HepG2 (cell line): ENCODE measurements around the gene FNDC7. TPM values are rescaled to one million over a fixed set of nuclear protein-coding genes. Genes with fewer than 3 reads are reported as not detected.

Source experiments
- ATAC-seq: fragments of 200-7000 bp; cut with Tn5 transposase; 3 replicates; pipeline ENCODE4 v1.9.1; 2020; ENCODE audit warnings: mild to moderate bottlenecking, moderate library complexity
- BruUV-seq: library from RNA; stranded (reverse); fragments of 400-500 nt; replicated peaks from 2 replicates; lab custom pipeline; 2021; lab: Mats Ljungman, UMichigan
- CTCF ChIA-PET: fragments of 300-600 bp; formaldehyde crosslinking; extraction: SDS; loops from one replicate; lab custom pipeline; 2021; ENCODE audit warnings: low total read pairs, inconsistent platforms, low intra/inter-chr PET ratio; lab: Yijun Ruan, JAX
- POLR2A ChIA-PET: fragments of 350-600 bp; sonication (Branson Sonifier 250); formaldehyde crosslinking; loops from one replicate; lab custom pipeline; 2020; ENCODE audit warnings: antibody characterized with exemption, inconsistent platforms; lab: Yijun Ruan, JAX
- DNase-seq: peaks from one replicate; pipeline ENCODE4 v3.0.0-alpha.2; 2015; ENCODE audit warnings: low spot score
- FAIRE-seq: peaks from 3 replicates; lab custom pipeline; 2011; peaks lifted over from hg19 to GRCh38; lab: Jason Lieb, UNC
- H2AFZ ChIP-seq: one replicate; pipeline ENCODE4 v1.6.1; 2011; ENCODE audit warnings: low read length, inconsistent platforms
- H3K27ac ChIP-seq: fragments of 300-600 bp; 3 replicates; pipeline ENCODE4 v1.8.0; 2011; ENCODE audit warnings: mixed run types, mild to moderate bottlenecking, mixed read lengths, low read length, inconsistent platforms; ENCODE audit not compliant: insufficient read depth; ENCODE audit errors: extremely low read length
- H3K27me3 ChIP-seq, 2 experiments: fragments of 200-600 bp in 1 of 2; 2 replicates in 1 of 2; 3 replicates in 1 of 2; pipeline versions ENCODE4 v1.6.0 to v1.8.0; 2011; ENCODE audit warnings: low read length in 2 of 2, mild to moderate bottlenecking in 2 of 2, moderate library complexity in 2 of 2, inconsistent platforms in 1 of 2; ENCODE audit not compliant: insufficient read depth in 2 of 2, control insufficient read depth in 1 of 2
- H3K36me3 ChIP-seq, 2 experiments: fragments of 200-600 bp in 1 of 2; replicated peaks in 1 of 2; 2 replicates in 1 of 2; 3 replicates in 1 of 2; pipeline versions ENCODE4 v1.5.1 to v1.8.0; 2011; ENCODE audit warnings: low read length in 2 of 2, inconsistent platforms in 1 of 2; ENCODE audit not compliant: insufficient read depth in 2 of 2, control insufficient read depth in 1 of 2
- H3K4me1 ChIP-seq: 2 replicates; pipeline ENCODE4 v1.5.1; 2012; ENCODE audit warnings: low read length, inconsistent platforms; ENCODE audit not compliant: insufficient read depth
- H3K4me2 ChIP-seq: 2 replicates; pipeline ENCODE4 v1.6.0; 2011; ENCODE audit warnings: low read depth, low read length, inconsistent platforms
- H3K4me3 ChIP-seq, 3 experiments: fragments of 200-600 bp in 1 of 3; sonication (generic), shearing (Covaris generic) in 1 of 3; replicated peaks in 1 of 3; 2 replicates each; pipeline ENCODE4 v1.5.1; 2011 to 2016; ENCODE audit warnings: low read length in 3 of 3, inconsistent platforms in 2 of 3, low read depth in 2 of 3, mild to moderate bottlenecking in 2 of 3, control low read depth in 1 of 3, mixed read lengths in 1 of 3; ENCODE audit not compliant: insufficient read depth in 1 of 3
- H3K79me2 ChIP-seq: one replicate; pipeline ENCODE4 v1.6.1; 2011; ENCODE audit warnings: low read length, inconsistent platforms; ENCODE audit not compliant: insufficient read depth
- H3K9ac ChIP-seq: 2 replicates; pipeline ENCODE4 v1.6.0; 2011; ENCODE audit warnings: mild to moderate bottlenecking, low read depth, low read length, inconsistent platforms; ENCODE audit not compliant: insufficient read depth
- H3K9me3 ChIP-seq: 2 replicates; pipeline ENCODE4 v1.5.1; 2012; ENCODE audit warnings: mild to moderate bottlenecking, low read length
- H4K20me1 ChIP-seq: 2 replicates; pipeline ENCODE4 v1.6.0; 2011; ENCODE audit warnings: inconsistent platforms, mild to moderate bottlenecking, low read length, moderate library complexity; ENCODE audit not compliant: insufficient read depth
- ATF5 ChIP-seq: sonication (generic); formaldehyde crosslinking; IDR thresholded peaks from 2 replicates; pipeline ENCODE4 v1.4.0; 2020; ENCODE audit warnings: mild to moderate bottlenecking, low read depth, missing genetic modification reagents
- CHD4 ChIP-seq: fragments of 200-600 bp; sonication (generic); IDR thresholded peaks from 2 replicates; pipeline ENCODE4 v1.7.0; 2017; ENCODE audit warnings: mild to moderate bottlenecking, low read length, borderline replicate concordance
- EHMT2 ChIP-seq: fragments of 200-600 bp; sonication (generic); IDR thresholded peaks from 2 replicates; pipeline ENCODE4 v1.7.0; 2017; ENCODE audit warnings: antibody characterized with exemption, low read depth, low read length, borderline replicate concordance
- MEF2D ChIP-seq: sonication (generic); formaldehyde crosslinking; IDR thresholded peaks from 2 replicates; pipeline ENCODE4 v1.5.1; 2020; ENCODE audit warnings: mild to moderate bottlenecking, missing genetic modification reagents
- NFE2L2 ChIP-seq: fragments of 150-350 bp; IDR thresholded peaks from 2 replicates; pipeline ENCODE4 v1.6.1; 2014; ENCODE audit warnings: low read length
- WGBS: methylation state at CpG from one replicate; pipeline ENCODE4 v1.1.6; 2017; ENCODE audit warnings: low lambda C conversion rate; 5-methylcytosine and 5-hydroxymethylcytosine counted together
- in situ Hi-C: cut with HindIII; loops from 2 replicates; pipeline ENCODE4 v1.10.0; 2017; ENCODE audit warnings: low pct_unique_long_range_greater_than_20kb; ENCODE audit not compliant: extremely low pct_ligation_motif_present
- intact Hi-C: fragments of 100-400 bp; cut with micrococcal nuclease; formaldehyde crosslinking; loops from one replicate; pipeline ENCODE4 v1.10.0; 2022; ENCODE audit not compliant: unreplicated experiment
- polyA plus RNA-seq, 8 experiments: library from polyadenylated mRNA; depleted of rRNA in 3 of 8; stranded (reverse) in 7 of 8; unstranded in 1 of 8; fragments of >200 nt; fragmentation: Illumina TruSeq in 4 of 8; extraction: Trizol in 4 of 8; gene quantifications; 2 replicates each; pipeline versions ENCODE4 v1.2.1 to v1.2.3, GENCODE V29; 2011 to 2016; ENCODE audit warnings: low read depth in 4 of 8, missing spikeins in 1 of 8, mixed read lengths in 1 of 8; ENCODE audit not compliant: insufficient read depth in 1 of 8
- total RNA-seq, 5 experiments: library from RNA; depleted of rRNA; stranded (reverse); fragments of >200 nt; fragmentation: Illumina TruSeq; extraction: Trizol; gene quantifications; 2 replicates each; pipeline ENCODE4 v1.2.3, GENCODE V29; 2016; ENCODE audit warnings: low read depth in 1 of 5

FNDC7 gene
- total and polyA plus RNA-seq, 2 of the 13 experiments (the other 11 are each of a cell fraction or from before 2014, with no cell fraction given): 0.03 TPM; not detected in 1

- 53% methylated on average over 5 of the region's 6 CpGs for WGBS
- Histone ChIP-seq H4K20me1 (no peaks in the 10 kb centered on the region), H3K9ac (no peak overlapping the region), H3K9me3 (no peaks in the 10 kb centered on the region), H3K79me2 (peaks cover under 1% of the 10 kb centered on the region), H3K36me3 (no peaks in the 10 kb centered on the region), H3K4me3 (no peak overlapping the region), H3K4me1 (peaks cover 5% of the 10 kb centered on the region), H3K27ac (no peak overlapping the region), H2AFZ (no peak overlapping the region), H3K27me3 (peaks cover 0 to 16% of the 10 kb centered on the region in 2 experiments; a peak in 2 of 5 replicates), H3K4me2 (no peak overlapping the region)
- ChIA-PET POLR2A (no interaction called here), CTCF (no interaction called here)
- no peak for FAIRE-seq
- no TSS peak for BruUV-seq
- in situ Hi-C loops (no loop called here), intact Hi-C loops (no loop called here)
- DNase-seq: no peak
- no peak for TF ChIP-seq NFE2L2
- ATAC-seq: no peak
Observed at GRCh38 chr1:108742253-108742652, 29.5 kb downstream of the FNDC7 start.

DNA sequence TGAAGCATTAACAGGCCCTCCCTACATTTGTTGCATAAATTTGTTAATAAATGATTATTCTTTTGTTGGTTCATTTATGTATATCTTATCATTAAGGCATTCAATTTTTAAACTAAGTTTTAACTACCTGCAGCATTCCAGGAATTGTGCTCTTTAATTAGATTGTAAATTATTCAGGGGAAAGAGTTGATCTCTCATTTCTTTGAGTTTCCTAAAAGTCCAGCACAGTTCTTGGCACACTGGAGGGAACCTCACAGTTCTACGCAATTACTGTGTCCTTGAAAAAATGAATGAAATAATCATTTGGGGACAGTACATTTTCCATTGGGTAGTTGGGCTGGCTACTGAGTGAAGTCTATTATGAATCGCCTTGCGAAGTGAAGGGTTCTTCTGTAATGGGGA, 33.3 kb downstream of the FNDC7 start:
- H3K4me3 ChIP-seq: peak overlapping the region in 1 of 3 experiments; percentile 99; a peak in 1 of 6 replicates
- no peaks in the 10 kb centered on the region for H3K9me3 ChIP-seq
- H3K36me3 ChIP-seq: no peaks in the 10 kb centered on the region; a peak in 1 of 5 replicates
- H3K9ac ChIP-seq: peak overlapping the region; percentile 94; the same call in 1 of the 2 replicates
- FAIRE-seq: no peak
- no peak for DNase-seq
- peak overlapping the region; percentile 60 for H2AFZ ChIP-seq
- WGBS: 45% methylated on average over 3 of the region's 3 CpGs
- BruUV-seq: no TSS peak
- CTCF ChIA-PET: no interaction called here
- no peak overlapping the region for H3K27ac ChIP-seq
- H3K27me3 ChIP-seq: peaks cover 0 to 11% of the 10 kb centered on the region in 2 experiments; a peak in 1 of 5 replicates
- peaks cover 14% of the 10 kb centered on the region for H3K4me1 ChIP-seq
- in situ Hi-C loops (no loop called here), intact Hi-C loops (loop anchor here (1.0 kb wide), 1 partner anchor 53 kb away; no protein-coding TSS in a partner anchor)
- ATAC-seq: no peak
- H3K4me2 ChIP-seq: peak overlapping the region; percentile 58
- TF ChIP-seq ATF5 (CRISPR knock-in tag): 0 out of 2 replicates have a peak, but pooled peaks have one; percentile 1
- TF ChIP-seq MEF2D (CRISPR knock-in tag): no peak
- 0 out of 2 replicates have a peak, but pooled peaks have one; percentile 27 for TF ChIP-seq EHMT2
- TF ChIP-seq CHD4: 0 out of 2 replicates have a peak, but pooled peaks have one; percentile 66
- H4K20me1 ChIP-seq: no peaks in the 10 kb centered on the region
- peaks cover 8% of the 10 kb centered on the region for H3K79me2 ChIP-seq
- POLR2A ChIA-PET: no interaction called here
